HepG2 (cell line): Measurements from ENCODE around the gene MAGEA3. TPM values are rescaled to one million over a fixed set of nuclear protein-coding genes. Genes with fewer than 3 reads are reported as not detected.
"Not testable (repeated sequence)": the region's sequence is repeated elsewhere in the genome, so short reads cannot be mapped to it uniquely, and the experiment has no call there.

Experiments
- ATAC-seq: fragments of 200-7000 bp; cut with Tn5 transposase; 3 replicates; pipeline ENCODE4 v1.9.1; 2020; ENCODE audit warnings: mild to moderate bottlenecking, moderate library complexity
- BruUV-seq: library from RNA; stranded (reverse); fragments of 400-500 nt; replicated peaks from 2 replicates; lab custom pipeline; 2021; lab: Mats Ljungman, UMichigan
- CTCF ChIA-PET: fragments of 300-600 bp; formaldehyde crosslinking; extraction: SDS; loops from one replicate; lab custom pipeline; 2021; ENCODE audit warnings: low total read pairs, inconsistent platforms, low intra/inter-chr PET ratio; lab: Yijun Ruan, JAX
- POLR2A ChIA-PET: fragments of 350-600 bp; sonication (Branson Sonifier 250); formaldehyde crosslinking; loops from one replicate; lab custom pipeline; 2020; ENCODE audit warnings: antibody characterized with exemption, inconsistent platforms; lab: Yijun Ruan, JAX
- DNase-seq: peaks from one replicate; pipeline ENCODE4 v3.0.0-alpha.2; 2015; ENCODE audit warnings: low spot score
- FAIRE-seq: peaks from 3 replicates; lab custom pipeline; 2011; peaks lifted over from hg19 to GRCh38; lab: Jason Lieb, UNC
- H2AFZ ChIP-seq: one replicate; pipeline ENCODE4 v1.6.1; 2011; ENCODE audit warnings: low read length, inconsistent platforms
- H3K27ac ChIP-seq: fragments of 300-600 bp; 3 replicates; pipeline ENCODE4 v1.8.0; 2011; ENCODE audit warnings: mixed run types, mild to moderate bottlenecking, mixed read lengths, low read length, inconsistent platforms; ENCODE audit not compliant: insufficient read depth; ENCODE audit errors: extremely low read length
- H3K27me3 ChIP-seq, 2 experiments: fragments of 200-600 bp in 1 of 2; 2 replicates in 1 of 2; 3 replicates in 1 of 2; pipeline versions ENCODE4 v1.6.0 to v1.8.0; 2011; ENCODE audit warnings: low read length in 2 of 2, mild to moderate bottlenecking in 2 of 2, moderate library complexity in 2 of 2, inconsistent platforms in 1 of 2; ENCODE audit not compliant: insufficient read depth in 2 of 2, control insufficient read depth in 1 of 2
- H3K36me3 ChIP-seq, 2 experiments: fragments of 200-600 bp in 1 of 2; replicated peaks in 1 of 2; 2 replicates in 1 of 2; 3 replicates in 1 of 2; pipeline versions ENCODE4 v1.5.1 to v1.8.0; 2011; ENCODE audit warnings: low read length in 2 of 2, inconsistent platforms in 1 of 2; ENCODE audit not compliant: insufficient read depth in 2 of 2, control insufficient read depth in 1 of 2
- H3K4me1 ChIP-seq: 2 replicates; pipeline ENCODE4 v1.5.1; 2012; ENCODE audit warnings: low read length, inconsistent platforms; ENCODE audit not compliant: insufficient read depth
- H3K4me2 ChIP-seq: 2 replicates; pipeline ENCODE4 v1.6.0; 2011; ENCODE audit warnings: low read depth, low read length, inconsistent platforms
- H3K4me3 ChIP-seq, 3 experiments: fragments of 200-600 bp in 1 of 3; sonication (generic), shearing (Covaris generic) in 1 of 3; replicated peaks in 1 of 3; 2 replicates each; pipeline ENCODE4 v1.5.1; 2011 to 2016; ENCODE audit warnings: low read length in 3 of 3, inconsistent platforms in 2 of 3, low read depth in 2 of 3, mild to moderate bottlenecking in 2 of 3, control low read depth in 1 of 3, mixed read lengths in 1 of 3; ENCODE audit not compliant: insufficient read depth in 1 of 3
- H3K79me2 ChIP-seq: one replicate; pipeline ENCODE4 v1.6.1; 2011; ENCODE audit warnings: low read length, inconsistent platforms; ENCODE audit not compliant: insufficient read depth
- H3K9ac ChIP-seq: 2 replicates; pipeline ENCODE4 v1.6.0; 2011; ENCODE audit warnings: mild to moderate bottlenecking, low read depth, low read length, inconsistent platforms; ENCODE audit not compliant: insufficient read depth
- H3K9me3 ChIP-seq: 2 replicates; pipeline ENCODE4 v1.5.1; 2012; ENCODE audit warnings: mild to moderate bottlenecking, low read length
- H4K20me1 ChIP-seq: 2 replicates; pipeline ENCODE4 v1.6.0; 2011; ENCODE audit warnings: inconsistent platforms, mild to moderate bottlenecking, low read length, moderate library complexity; ENCODE audit not compliant: insufficient read depth
- MBNL3 ChIP-seq: fragments of 250-450 bp; sonication (Bioruptor Pico); conservative IDR thresholded peaks from 2 replicates; pipeline ENCODE4 v1.8.0; 2022; ENCODE audit warnings: mild to moderate bottlenecking, inconsistent platforms
- NR1H2 ChIP-seq: sonication (generic); formaldehyde crosslinking; IDR thresholded peaks from 2 replicates; pipeline ENCODE4 v1.8.1; 2022; ENCODE audit warnings: low read depth, missing genetic modification reagents, borderline replicate concordance
- SRSF9 ChIP-seq: fragments of 200-400 bp; formaldehyde crosslinking; IDR thresholded peaks from 2 replicates; pipeline ENCODE4 v1.6.1; 2018; ENCODE audit warnings: borderline replicate concordance, mild to moderate bottlenecking, low read depth, low read length; ENCODE audit not compliant: insufficient read depth, poor library complexity, severe bottlenecking
- TSC22D2 ChIP-seq: sonication (generic); formaldehyde crosslinking; IDR thresholded peaks from 2 replicates; pipeline ENCODE4 v1.5.1; 2020; ENCODE audit warnings: missing genetic modification reagents, mild to moderate bottlenecking, borderline replicate concordance
- ZBTB38 ChIP-seq: sonication (generic); formaldehyde crosslinking; IDR thresholded peaks from 2 replicates; pipeline ENCODE4 v1.5.1; 2020; ENCODE audit warnings: mild to moderate bottlenecking, missing genetic modification reagents
- ZNF609 ChIP-seq: sonication (generic); formaldehyde crosslinking; IDR thresholded peaks from 2 replicates; pipeline ENCODE4 v1.4.0; 2020; ENCODE audit warnings: mild to moderate bottlenecking, missing genetic modification reagents, borderline replicate concordance
- WGBS: methylation state at CpG from one replicate; pipeline ENCODE4 v1.1.6; 2017; ENCODE audit warnings: low lambda C conversion rate; 5-methylcytosine and 5-hydroxymethylcytosine counted together
- in situ Hi-C: cut with HindIII; loops from 2 replicates; pipeline ENCODE4 v1.10.0; 2017; ENCODE audit warnings: low pct_unique_long_range_greater_than_20kb; ENCODE audit not compliant: extremely low pct_ligation_motif_present
- intact Hi-C: fragments of 100-400 bp; cut with micrococcal nuclease; formaldehyde crosslinking; loops from one replicate; pipeline ENCODE4 v1.10.0; 2022; ENCODE audit not compliant: unreplicated experiment
- polyA plus RNA-seq, 8 experiments: library from polyadenylated mRNA; depleted of rRNA in 3 of 8; stranded (reverse) in 7 of 8; unstranded in 1 of 8; fragments of >200 nt; fragmentation: Illumina TruSeq in 4 of 8; extraction: Trizol in 4 of 8; gene quantifications; 2 replicates each; pipeline versions ENCODE4 v1.2.1 to v1.2.3, GENCODE V29; 2011 to 2016; ENCODE audit warnings: low read depth in 4 of 8, missing spikeins in 1 of 8, mixed read lengths in 1 of 8; ENCODE audit not compliant: insufficient read depth in 1 of 8
- total RNA-seq, 5 experiments: library from RNA; depleted of rRNA; stranded (reverse); fragments of >200 nt; fragmentation: Illumina TruSeq; extraction: Trizol; gene quantifications; 2 replicates each; pipeline ENCODE4 v1.2.3, GENCODE V29; 2016; ENCODE audit warnings: low read depth in 1 of 5

Gene MAGEA3
- total and polyA plus RNA-seq, 2 of the 13 experiments (the other 11 are each of a cell fraction or from before 2014, with no cell fraction given) = not detected

GRCh38 chrX:152733261-152733975, 34.8 kb downstream of the MAGEA3 start, which contains the start of the genes CSAG1 and MAGEA12 (continued):
- TF ChIP-seq SRSF9 (no peak), MBNL3 (CRISPR knock-in tag) (no peak)
- TF ChIP-seq, all 625 proteins: peak for 0

GRCh38 chrX:152734143-152734858, 35.7 kb downstream of the MAGEA3 start:
- BruUV-seq, H3K4me1 ChIP-seq, in situ Hi-C loops, H4K20me1 ChIP-seq, FAIRE-seq, H2AFZ ChIP-seq, ATAC-seq, H3K27me3 ChIP-seq, H3K9me3 ChIP-seq, POLR2A ChIA-PET, H3K9ac ChIP-seq, H3K4me3 ChIP-seq, H3K79me2 ChIP-seq, CTCF ChIA-PET, intact Hi-C loops, H3K27ac ChIP-seq, DNase-seq, H3K4me2 ChIP-seq, H3K36me3 ChIP-seq: not testable (repeated sequence)
- no CpG with 5 or more reads among the region's 22 CpGs for WGBS

- CTCF ChIA-PET = no interaction called here
- no peak overlapping the region for H3K27ac ChIP-seq
- intact Hi-C loops (no loop called here), in situ Hi-C loops (no loop called here)
- H2AFZ ChIP-seq = no peak overlapping the region
- DNase-seq (no peak), ATAC-seq (no peak), FAIRE-seq (no peak)
- no peak overlapping the region for H3K4me3 ChIP-seq
- no peaks in the 10 kb centered on the region for H3K36me3 ChIP-seq
- POLR2A ChIA-PET = no interaction called here
- H3K79me2 ChIP-seq = no peaks in the 10 kb centered on the region
- H3K9me3 ChIP-seq = no peaks in the 10 kb centered on the region
- WGBS = no CpG with 5 or more reads among the region's 2 CpGs
- BruUV-seq = no TSS peak
- no peaks in the 10 kb centered on the region for H4K20me1 ChIP-seq
- no peak overlapping the region for H3K4me2 ChIP-seq
- no peak overlapping the region for H3K9ac ChIP-seq
- H3K27me3 ChIP-seq = no peaks in the 10 kb centered on the region
- no peaks in the 10 kb centered on the region for H3K4me1 ChIP-seq
- TF ChIP-seq TSC22D2 (CRISPR knock-in tag) (no peak), ZNF609 (CRISPR knock-in tag) (no peak), NR1H2 (CRISPR knock-in tag) (no peak), ZBTB38 (CRISPR knock-in tag) (no peak)
Measured at GRCh38 chrX:152735101-152735500, 36.5 kb downstream of the MAGEA3 start.
